Neuronal stem cell (in vitro differentiated cells): Measurements from ENCODE around the gene APRT.
A peak's percentile ranks its signal among the peaks of the same experiment; 100 is the strongest.

Experiments used
- DNase-seq: peaks from one replicate; pipeline ENCODE4 v3.0.0-alpha.2; 2013; ENCODE audit warnings: low spot score
- H2AFZ ChIP-seq: one replicate; pipeline ENCODE4 v1.6.1; 2013; ENCODE audit warnings: mild to moderate bottlenecking, low read length, inconsistent platforms
- H2AK5ac ChIP-seq: 2 replicates; pipeline ENCODE4 v1.6.1; 2013; ENCODE audit warnings: low read depth, mild to moderate bottlenecking, inconsistent platforms, low read length, moderate library complexity, mixed read lengths
- H2BK120ac ChIP-seq: 2 replicates; pipeline ENCODE4 v1.6.1; 2013; ENCODE audit warnings: low read depth, mild to moderate bottlenecking, inconsistent platforms, low read length, moderate library complexity, mixed read lengths
- H2BK12ac ChIP-seq: one replicate; pipeline ENCODE4 v1.6.1; 2013; ENCODE audit warnings: low read length, inconsistent platforms
- H2BK15ac ChIP-seq: 2 replicates; pipeline ENCODE4 v1.6.1; 2013; ENCODE audit warnings: mild to moderate bottlenecking, low read length, inconsistent platforms, mixed read lengths
- H2BK5ac ChIP-seq: one replicate; pipeline ENCODE4 v1.6.1; 2013; ENCODE audit warnings: inconsistent platforms, mild to moderate bottlenecking, low read length, moderate library complexity
- H3K14ac ChIP-seq: one replicate; pipeline ENCODE4 v1.6.1; 2013; ENCODE audit warnings: low read length, inconsistent platforms
- H3K18ac ChIP-seq: 2 replicates; pipeline ENCODE4 v1.6.1; 2013; ENCODE audit warnings: low read length, inconsistent platforms
- H3K23ac ChIP-seq: 2 replicates; pipeline ENCODE4 v1.6.1; 2013; ENCODE audit warnings: low read depth, mild to moderate bottlenecking, mixed read lengths, low read length, inconsistent platforms; ENCODE audit not compliant: poor library complexity
- H3K27ac ChIP-seq: replicated peaks from 3 replicates; pipeline ENCODE4 v1.5.1; 2013; ENCODE audit warnings: low read length, inconsistent platforms
- H3K27me3 ChIP-seq, 3 experiments: 2 replicates each; pipeline ENCODE4 v1.6.1; 2013; ENCODE audit warnings: low read length in 3 of 3, mild to moderate bottlenecking in 2 of 3, inconsistent platforms in 1 of 3, low read depth in 1 of 3, mixed read lengths in 1 of 3, moderate library complexity in 1 of 3; ENCODE audit not compliant: control insufficient read depth in 3 of 3, insufficient read depth in 3 of 3
- H3K36me3 ChIP-seq, 2 donors: replicated peaks in 1 of 2; 2 replicates each; pipeline ENCODE4 v1.6.1; 2013; ENCODE audit warnings: low read length in 2 of 2; ENCODE audit not compliant: control insufficient read depth in 2 of 2, insufficient read depth in 2 of 2
- H3K4ac ChIP-seq: 2 replicates; pipeline ENCODE4 v1.6.1; 2013; ENCODE audit warnings: inconsistent platforms, mild to moderate bottlenecking, low read length, moderate library complexity
- H3K4me1 ChIP-seq, 2 donors: 1 replicate in 1 of 2; 2 replicates in 1 of 2; pipeline ENCODE4 v1.6.1; 2013; ENCODE audit warnings: low read length in 2 of 2, low read depth in 1 of 2; ENCODE audit not compliant: control insufficient read depth in 2 of 2, insufficient read depth in 1 of 2
- H3K4me2 ChIP-seq: one replicate; pipeline ENCODE4 v1.6.1; 2013; ENCODE audit warnings: mild to moderate bottlenecking, low read length, inconsistent platforms; ENCODE audit not compliant: insufficient read depth, poor library complexity, severe bottlenecking
- H3K4me3 ChIP-seq, 2 donors: 2 replicates each; pipeline ENCODE4 v1.5.1; 2013; ENCODE audit warnings: low read length in 2 of 2, mild to moderate bottlenecking in 2 of 2, inconsistent platforms in 1 of 2, moderate library complexity in 1 of 2
- H3K79me1 ChIP-seq: one replicate; pipeline ENCODE4 v1.6.1; 2013; ENCODE audit warnings: low read depth, mild to moderate bottlenecking, inconsistent platforms, low read length, moderate library complexity
- H3K9ac ChIP-seq: one replicate; pipeline ENCODE4 v1.6.1; 2013; ENCODE audit warnings: mild to moderate bottlenecking, low read depth, low read length, inconsistent platforms; ENCODE audit not compliant: poor library complexity
- H3K9me3 ChIP-seq, 2 donors: replicated peaks in 1 of 2; 2 replicates each; pipeline versions ENCODE3 to v1.6.1; 2013; ENCODE audit warnings: low read length in 2 of 2, mild to moderate bottlenecking in 2 of 2, inconsistent platforms in 1 of 2, low read depth in 1 of 2, mixed read lengths in 1 of 2, moderate library complexity in 1 of 2; ENCODE audit not compliant: control insufficient read depth in 2 of 2, insufficient read depth in 1 of 2
- H4K8ac ChIP-seq: one replicate; pipeline ENCODE4 v1.6.1; 2013; ENCODE audit warnings: low read depth, mild to moderate bottlenecking, inconsistent platforms, low read length, moderate library complexity
- H4K91ac ChIP-seq: one replicate; pipeline ENCODE4 v1.6.1; 2013; ENCODE audit warnings: low read length, low read depth, mild to moderate bottlenecking, inconsistent platforms; ENCODE audit not compliant: poor library complexity
- WGBS, 2 donors: extraction: QIAGEN DNeasy Blood & Tissue Kit; methylation state at CpG; one replicate each; pipeline ENCODE4 v1.1.7; 2013; ENCODE audit warnings: missing lambda C conversion rate in 2 of 2, mixed read lengths in 1 of 2; ENCODE audit not compliant: insufficient read length in 2 of 2, insufficient replicate concordance in 1 of 2; ENCODE audit errors: extremely low coverage in 2 of 2; 5-methylcytosine and 5-hydroxymethylcytosine counted together

APRT gene

GRCh38 chr16:88827727-88828126 is 16.0 kb upstream of the APRT start:
- Histone ChIP-seq H3K9me3 (no peaks in the 10 kb centered on the region), H3K79me1 (peaks cover 4% of the 10 kb centered on the region), H3K4me3 (no peak overlapping the region), H3K4me1 (no peaks in the 10 kb centered on the region), H3K18ac (no peak overlapping the region), H3K4ac (no peak overlapping the region), H3K36me3 (no peaks in the 10 kb centered on the region), H2BK120ac (no peak overlapping the region), H2AK5ac (no peak overlapping the region), H4K8ac (no peak overlapping the region), H2BK15ac (no peak overlapping the region), H3K4me2 (no peak overlapping the region), H2BK12ac (no peak overlapping the region), H3K23ac (no peak overlapping the region), H3K14ac (no peak overlapping the region), H4K91ac (no peak overlapping the region), H2AFZ (no peak overlapping the region), H3K27me3 (no peaks in the 10 kb centered on the region), H3K27ac (no peak overlapping the region), H2BK5ac (peak overlapping the region; percentile 75), H3K9ac (no peak overlapping the region)
- no peak for DNase-seq
- WGBS, 2 donors = no CpG with 5 or more reads among the region's 21 CpGs

GRCh38 chr16:88826070-88826840 is 14.5 kb upstream of the APRT start:
- no peaks in the 10 kb centered on the region for H3K4me1 ChIP-seq
- H3K4ac ChIP-seq = no peak overlapping the region
- peak overlapping the region; percentile 17 for H4K8ac ChIP-seq
- H2BK5ac ChIP-seq = peak overlapping the region; percentile 66
- peak overlapping the region; percentile 71 for H3K14ac ChIP-seq
- H3K9me3 ChIP-seq = no peaks in the 10 kb centered on the region
- H3K36me3 ChIP-seq = no peaks in the 10 kb centered on the region
- H2AFZ ChIP-seq = no peak overlapping the region
- no peak overlapping the region for H3K27ac ChIP-seq
- H2BK12ac ChIP-seq = no peak overlapping the region
- no peak overlapping the region for H2BK15ac ChIP-seq
- H3K27me3 ChIP-seq = no peaks in the 10 kb centered on the region
- H2BK120ac ChIP-seq = no peak overlapping the region
- WGBS, 2 donors = no CpG with 5 or more reads among the region's 26 CpGs
- no peak for DNase-seq
- no peak overlapping the region for H3K4me3 ChIP-seq
- H4K91ac ChIP-seq = no peak overlapping the region
- H3K79me1 ChIP-seq = peaks cover 4% of the 10 kb centered on the region
- no peak overlapping the region for H2AK5ac ChIP-seq
- peak overlapping the region; percentile 24 for H3K9ac ChIP-seq
- no peak overlapping the region for H3K4me2 ChIP-seq
- H3K23ac ChIP-seq = no peak overlapping the region
- no peak overlapping the region for H3K18ac ChIP-seq

GRCh38 chr16:88825146-88825545 is 13.4 kb upstream of the APRT start:
- no peak for DNase-seq
- Histone ChIP-seq H3K4me2 (no peak overlapping the region), H3K79me1 (peaks cover 2% of the 10 kb centered on the region), H2BK12ac (no peak overlapping the region), H4K8ac (no peak overlapping the region), H2AFZ (no peak overlapping the region), H2BK5ac (no peak overlapping the region), H3K23ac (no peak overlapping the region), H3K27me3 (no peaks in the 10 kb centered on the region), H3K27ac (no peak overlapping the region), H3K4ac (no peak overlapping the region), H2BK120ac (no peak overlapping the region), H3K14ac (no peak overlapping the region), H3K36me3 (no peaks in the 10 kb centered on the region), H2BK15ac (no peak overlapping the region), H2AK5ac (no peak overlapping the region), H3K9ac (no peak overlapping the region), H3K18ac (no peak overlapping the region), H3K9me3 (no peaks in the 10 kb centered on the region), H4K91ac (no peak overlapping the region), H3K4me1 (no peaks in the 10 kb centered on the region), H3K4me3 (no peak overlapping the region)
- WGBS, 2 donors = no CpG with 5 or more reads among the region's 12 CpGs

DNA sequence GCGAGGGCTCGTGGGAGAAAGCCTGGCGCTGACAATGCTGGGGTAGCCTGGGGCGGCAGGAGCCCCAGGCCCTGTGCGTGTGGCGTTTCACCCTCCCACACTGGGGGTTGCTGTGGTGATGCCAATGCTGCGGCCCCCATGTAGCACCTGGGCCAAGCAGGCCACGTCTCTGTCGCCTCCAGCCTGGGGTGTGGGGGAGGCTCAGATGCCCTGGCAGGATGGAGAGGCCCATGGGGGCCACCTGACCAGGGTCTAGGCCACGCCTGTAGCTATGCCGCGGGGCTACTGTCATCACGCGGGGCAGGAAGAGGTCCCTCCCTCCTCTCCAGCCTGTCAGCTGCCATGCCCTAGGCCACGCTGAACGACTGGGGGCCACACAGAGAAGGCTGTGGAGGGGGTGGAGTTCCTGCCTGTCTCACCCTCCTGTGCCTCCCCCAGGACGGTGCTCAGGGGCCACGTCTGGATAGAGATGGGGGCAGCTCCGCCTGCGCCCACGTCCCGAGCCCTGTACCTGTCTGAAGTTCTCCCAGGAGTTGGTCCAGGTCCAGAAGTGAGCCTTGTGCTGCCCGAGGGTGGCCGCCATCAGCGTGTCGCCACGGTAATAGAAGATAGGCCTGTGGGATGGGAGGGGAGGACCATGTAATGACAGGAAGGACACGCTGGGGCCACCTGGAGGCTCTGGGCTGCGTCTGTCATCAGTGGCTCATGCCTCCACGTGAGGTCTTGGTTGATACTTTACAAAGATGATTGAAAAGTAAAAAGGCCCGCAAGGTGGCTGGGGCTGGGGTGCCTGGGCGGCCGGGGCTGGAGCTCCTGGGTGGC is 12.7 kb upstream of the APRT start:
- no CpG with 5 or more reads among the region's 33 CpGs for WGBS, 2 donors
- Histone ChIP-seq H2BK15ac (peak overlapping the region; percentile 37), H2AFZ (no peak overlapping the region), H3K9me3 (no peaks in the 10 kb centered on the region), H3K4me3 (no peak overlapping the region), H3K27ac (no peak overlapping the region), H2AK5ac (no peak overlapping the region), H3K4me2 (no peak overlapping the region), H3K4ac (no peak overlapping the region), H3K9ac (no peak overlapping the region), H3K27me3 (no peaks in the 10 kb centered on the region), H3K23ac (no peak overlapping the region), H3K4me1 (no peaks in the 10 kb centered on the region), H2BK120ac (no peak overlapping the region), H3K14ac (no peak overlapping the region), H3K18ac (no peak overlapping the region), H4K8ac (peak overlapping the region; percentile 92), H3K36me3 (no peaks in the 10 kb centered on the region), H4K91ac (no peak overlapping the region), H2BK12ac (no peak overlapping the region), H2BK5ac (no peak overlapping the region), H3K79me1 (peaks cover 2% of the 10 kb centered on the region)
- DNase-seq = no peak
